ENCODE results near the gene ATP12A.
A peak's percentile ranks its signal among the peaks of the same experiment; 100 is the strongest.

ATP12A gene

GRCh38 chr13:24664726-24665409 is 15.3 kb upstream of the ATP12A start:
- DNase-seq: no peak

- DNase-seq: no peak
Measured at GRCh38 chr13:24668511-24668910, 11.7 kb upstream of the ATP12A start.

- DNase-seq: no peak
Measured at GRCh38 chr13:24668955-24669582, 11.1 kb upstream of the ATP12A start.

GRCh38 chr13:24670174-24670573 is 10.0 kb upstream of the ATP12A start:
- DNase-seq: no peak

- DNase-seq: no peak
Measured at GRCh38 chr13:24670961-24671381, 9.2 kb upstream of the ATP12A start.

GRCh38 chr13:24671386-24672113 is 8.7 kb upstream of the ATP12A start:
- no peak for DNase-seq

GRCh38 chr13:24672141-24673132 is 7.8 kb upstream of the ATP12A start:
- no peak for DNase-seq

GRCh38 chr13:24675806-24676570 is 4.2 kb upstream of the ATP12A start:
- no peak for DNase-seq

GRCh38 chr13:24678151-24678550 is 2.1 kb upstream of the ATP12A start:
- no peak for DNase-seq

GRCh38 chr13:24679686-24680085 is 522 bp upstream of the ATP12A start:
- DNase-seq: no peak

- DNase-seq: no peak
Measured at GRCh38 chr13:24680921-24681604, 855 bp downstream of the ATP12A start.

GRCh38 chr13:24681930-24682329 is 1.7 kb downstream of the ATP12A start:
- DNase-seq: no peak

GRCh38 chr13:24682353-24682752 is 2.1 kb downstream of the ATP12A start:
- DNase-seq: no peak

- DNase-seq: no peak
Measured at GRCh38 chr13:24683351-24683750, 3.1 kb downstream of the ATP12A start.

- DNase-seq: peak; percentile 44
Measured at GRCh38 chr13:24683838-24684599, 3.8 kb downstream of the ATP12A start.

GRCh38 chr13:24684600-24684998 is 4.4 kb downstream of the ATP12A start:
- peak; percentile 42 for DNase-seq

GRCh38 chr13:24685314-24685713 is 5.1 kb downstream of the ATP12A start:
- no peak for DNase-seq

- no peak for DNase-seq
Measured at GRCh38 chr13:24687611-24688010, 7.4 kb downstream of the ATP12A start.

GRCh38 chr13:24688111-24688510 is 7.9 kb downstream of the ATP12A start:
- no peak for DNase-seq

- DNase-seq: no peak
Measured at GRCh38 chr13:24688950-24689349, 8.7 kb downstream of the ATP12A start.

- no peak for DNase-seq
Measured at GRCh38 chr13:24691381-24691780, 11.2 kb downstream of the ATP12A start.
